KMS-11 (cell line): ENCODE data around the gene KRTAP4-9.
"Not testable (repeated sequence)": the region's sequence is repeated elsewhere in the genome, so short reads cannot be mapped to it uniquely, and the experiment has no call there.

Experiments used
- H2AFZ ChIP-seq: fragments of 200-600 bp; sonication (generic); 2 replicates; pipeline ENCODE4 v1.6.1; 2016; ENCODE audit warnings: antibody characterized with exemption, mixed run types, low read depth
- H3K27ac ChIP-seq: fragments of 200-600 bp; sonication (generic); 2 replicates; pipeline ENCODE4 v1.6.1; 2016; ENCODE audit warnings: mild to moderate bottlenecking, mixed run types
- H3K27me3 ChIP-seq: fragments of 200-600 bp; sonication (generic); 2 replicates; pipeline ENCODE4 v1.6.1; 2017; ENCODE audit warnings: mild to moderate bottlenecking, low read depth, mixed run types, moderate library complexity; ENCODE audit not compliant: insufficient read depth
- H3K36me3 ChIP-seq: fragments of 200-600 bp; sonication (generic); 2 replicates; pipeline ENCODE4 v1.6.1; 2017; ENCODE audit warnings: mild to moderate bottlenecking, mixed run types; ENCODE audit not compliant: insufficient read depth
- H3K4me1 ChIP-seq: fragments of 200-600 bp; sonication (generic); 2 replicates; pipeline ENCODE4 v1.6.1; 2016; ENCODE audit warnings: mild to moderate bottlenecking, low read depth, mixed run types; ENCODE audit not compliant: poor library complexity, severe bottlenecking
- H3K4me2 ChIP-seq: fragments of 200-600 bp; sonication (generic); 2 replicates; pipeline ENCODE4 v1.7.0; 2016; ENCODE audit warnings: mild to moderate bottlenecking, mixed run types
- H3K4me3 ChIP-seq: fragments of 200-600 bp; sonication (generic); IDR thresholded peaks from 2 replicates; pipeline ENCODE4 v1.6.1; 2017; ENCODE audit warnings: low read depth, low read length, mixed read lengths; ENCODE audit not compliant: insufficient read depth
- H3K79me2 ChIP-seq: fragments of 200-600 bp; sonication (generic); 2 replicates; pipeline ENCODE4 v1.6.1; 2016; ENCODE audit warnings: low read depth, mixed run types; ENCODE audit not compliant: insufficient read depth
- H3K9ac ChIP-seq: fragments of 200-600 bp; sonication (generic); 2 replicates; pipeline ENCODE4 v1.6.1; 2016; ENCODE audit warnings: mild to moderate bottlenecking, mixed run types
- H4K20me1 ChIP-seq: fragments of 200-600 bp; sonication (generic); 2 replicates; pipeline ENCODE4 v1.6.1; 2016; ENCODE audit warnings: mild to moderate bottlenecking, mixed run types; ENCODE audit not compliant: insufficient read depth
- TF ChIP-seq, protein P1 (sequence below): fragments of 200-600 bp; sonication (generic); conservative IDR thresholded peaks from 2 replicates; pipeline ENCODE4 v1.6.1; 2017; ENCODE audit warnings: low read depth, mild to moderate bottlenecking, antibody characterized with exemption, low read length, moderate library complexity, mixed read lengths

Gene KRTAP4-9

GRCh38 chr17:41076788-41077187 lies 28.4 kb upstream of the KRTAP4-9 start:
- Histone ChIP-seq H3K27ac (no peak overlapping the region), H3K27me3 (no peaks in the 10 kb centered on the region)

GRCh38 chr17:41082626-41083025 lies 22.6 kb upstream of the KRTAP4-9 start:
- Histone ChIP-seq H3K79me2 (no peaks in the 10 kb centered on the region), H3K4me3 (no peak overlapping the region), H4K20me1 (no peaks in the 10 kb centered on the region), H3K4me2 (no peak overlapping the region), H3K9ac (no peak overlapping the region), H3K27ac (no peak overlapping the region), H3K27me3 (no peaks in the 10 kb centered on the region), H2AFZ (no peak overlapping the region), H3K4me1 (no peaks in the 10 kb centered on the region), H3K36me3 (no peaks in the 10 kb centered on the region)
- TF ChIP-seq, protein P1, sequence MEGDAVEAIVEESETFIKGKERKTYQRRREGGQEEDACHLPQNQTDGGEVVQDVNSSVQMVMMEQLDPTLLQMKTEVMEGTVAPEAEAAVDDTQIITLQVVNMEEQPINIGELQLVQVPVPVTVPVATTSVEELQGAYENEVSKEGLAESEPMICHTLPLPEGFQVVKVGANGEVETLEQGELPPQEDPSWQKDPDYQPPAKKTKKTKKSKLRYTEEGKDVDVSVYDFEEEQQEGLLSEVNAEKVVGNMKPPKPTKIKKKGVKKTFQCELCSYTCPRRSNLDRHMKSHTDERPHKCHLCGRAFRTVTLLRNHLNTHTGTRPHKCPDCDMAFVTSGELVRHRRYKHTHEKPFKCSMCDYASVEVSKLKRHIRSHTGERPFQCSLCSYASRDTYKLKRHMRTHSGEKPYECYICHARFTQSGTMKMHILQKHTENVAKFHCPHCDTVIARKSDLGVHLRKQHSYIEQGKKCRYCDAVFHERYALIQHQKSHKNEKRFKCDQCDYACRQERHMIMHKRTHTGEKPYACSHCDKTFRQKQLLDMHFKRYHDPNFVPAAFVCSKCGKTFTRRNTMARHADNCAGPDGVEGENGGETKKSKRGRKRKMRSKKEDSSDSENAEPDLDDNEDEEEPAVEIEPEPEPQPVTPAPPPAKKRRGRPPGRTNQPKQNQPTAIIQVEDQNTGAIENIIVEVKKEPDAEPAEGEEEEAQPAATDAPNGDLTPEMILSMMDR, result no peak

More at GRCh38 chr17:41076788-41077187, 28.4 kb upstream of the KRTAP4-9 start:
- Histone ChIP-seq H3K79me2 (no peaks in the 10 kb centered on the region), H2AFZ (no peak overlapping the region), H3K4me2 (no peak overlapping the region), H3K4me3 (no peak overlapping the region), H3K4me1 (no peaks in the 10 kb centered on the region), H3K9ac (no peak overlapping the region), H4K20me1 (no peaks in the 10 kb centered on the region), H3K36me3 (no peaks in the 10 kb centered on the region)
- TF ChIP-seq, protein P1, result no peak

- H3K79me2 ChIP-seq, H3K9ac ChIP-seq, H3K4me3 ChIP-seq, H3K27ac ChIP-seq, H4K20me1 ChIP-seq, H3K27me3 ChIP-seq, H3K4me2 ChIP-seq, H2AFZ ChIP-seq, H3K4me1 ChIP-seq, H3K36me3 ChIP-seq: not testable (repeated sequence)
These were observed 21.8 kb upstream of the KRTAP4-9 start for GRCh38 chr17:41083427-41083826.

DNA sequence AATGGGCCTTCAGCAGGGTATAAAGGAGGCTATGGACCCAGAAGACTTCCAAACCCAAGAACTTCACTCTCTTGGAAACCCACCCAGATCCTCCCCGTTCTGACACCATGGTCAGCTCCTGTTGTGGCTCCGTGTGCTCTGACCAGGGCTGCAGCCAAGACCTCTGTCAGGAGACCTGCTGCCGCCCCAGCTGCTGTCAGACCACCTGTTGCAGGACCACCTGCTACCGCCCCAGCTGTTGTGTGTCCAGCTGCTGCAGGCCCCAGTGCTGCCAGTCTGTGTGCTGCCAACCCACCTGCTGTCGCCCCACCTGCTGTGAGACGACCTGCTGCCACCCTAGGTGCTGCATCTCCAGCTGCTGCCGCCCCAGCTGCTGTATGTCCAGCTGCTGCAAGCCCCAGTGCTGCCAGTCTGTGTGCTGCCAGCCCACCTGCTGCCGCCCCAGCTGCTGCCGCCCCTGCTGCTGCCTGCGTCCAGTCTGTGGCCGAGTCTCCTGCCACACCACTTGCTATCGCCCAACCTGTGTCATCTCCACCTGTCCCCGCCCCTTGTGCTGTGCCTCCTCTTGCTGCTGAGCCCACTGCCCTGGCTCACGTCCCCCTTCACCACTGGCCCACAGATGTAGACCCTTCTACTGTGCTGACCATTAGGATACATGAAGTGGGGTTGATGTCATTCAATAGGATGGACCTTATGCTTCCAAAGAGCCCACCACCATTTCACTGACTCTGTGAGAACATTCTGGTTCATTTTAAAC lies 20.9 kb upstream of the KRTAP4-9 start, which contains the start of gene KRTAP4-7:
Gene KRTAP4-7 (plus strand): TSS at position 51 of the 757 bp plus-strand sequence. CDS start 57 bp downstream, at position 108.
- not testable (repeated sequence) for H3K36me3 ChIP-seq, H3K79me2 ChIP-seq, H3K9ac ChIP-seq, H3K27ac ChIP-seq, H3K27me3 ChIP-seq, H2AFZ ChIP-seq, H3K4me3 ChIP-seq, H3K4me2 ChIP-seq, H4K20me1 ChIP-seq, H3K4me1 ChIP-seq

- not testable (repeated sequence) for H3K4me1 ChIP-seq, H3K36me3 ChIP-seq, H4K20me1 ChIP-seq, H3K79me2 ChIP-seq, H3K9ac ChIP-seq, H3K27ac ChIP-seq, H2AFZ ChIP-seq, H3K27me3 ChIP-seq, H3K4me3 ChIP-seq
- H3K4me2 ChIP-seq, result peak overlapping the region; percentile 10; the same call in 1 of the 2 replicates
These were observed 16.3 kb upstream of the KRTAP4-9 start for GRCh38 chr17:41088760-41089352.
